Astrocyte of the cerebellum (primary cell): ENCODE results near the gene KLHL33.

Experiments used
- DNase-seq: peaks from one replicate; pipeline ENCODE4 v3.0.0-alpha.2; 2011; ENCODE audit warnings: low read depth
- H3K4me3 ChIP-seq: 2 replicates; pipeline ENCODE4 v1.5.1; 2011; ENCODE audit warnings: mild to moderate bottlenecking, low read depth, low read length, moderate library complexity
- CTCF ChIP-seq: IDR thresholded peaks from 2 replicates; pipeline ENCODE4 v1.5.1; 2012; ENCODE audit warnings: low read length, low read depth, moderate library complexity, mild to moderate bottlenecking; ENCODE audit errors: missing control alignments
- in situ Hi-C: cut with HindIII; loops from 2 replicates; pipeline ENCODE4 v1.10.0; 2017; ENCODE audit warnings: low sequenced_read_pairs

Gene KLHL33

GRCh38 chr14:20472536-20473169, 36.7 kb upstream of the KLHL33 start:
- no peak for TF ChIP-seq CTCF
- no peak for DNase-seq
- in situ Hi-C loops: loop anchor here (5.0 to 10.0 kb wide), 2 partner anchors 72 to 75 kb away; no protein-coding TSS in a partner anchor
- no peak overlapping the region for H3K4me3 ChIP-seq

- peak overlapping the region; percentile 87 for H3K4me3 ChIP-seq
- DNase-seq: no peak
- in situ Hi-C loops: loop anchor here (5.0 to 10.0 kb wide), 2 partner anchors 73 to 74 kb away; no protein-coding TSS in a partner anchor
- TF ChIP-seq CTCF: no peak
These were observed 34.6 kb upstream of the KLHL33 start for GRCh38 chr14:20470603-20470901.

- in situ Hi-C loops: loop anchor here (5.0 to 10.0 kb wide), 2 partner anchors 73 to 75 kb away; no protein-coding TSS in a partner anchor
- no peak for DNase-seq
- no peak for TF ChIP-seq CTCF
- H3K4me3 ChIP-seq: peak overlapping the region; percentile 87
These were observed 34.1 kb upstream of the KLHL33 start for GRCh38 chr14:20469890-20470602.

- in situ Hi-C loops: no loop called here
- DNase-seq: peak; percentile 60
- peak within 1 kb of the TSS; percentile 87 for H3K4me3 ChIP-seq
- no peak for TF ChIP-seq CTCF
These were observed 33.4 kb upstream of the KLHL33 start, which contains the start of gene PNP for GRCh38 chr14:20469242-20469889. Gene PNP (plus strand): TSS chr14:20469406. CDS start chr14:20469525, 119 bp downstream.

GRCh38 chr14:20468764-20469241, 32.8 kb upstream of the KLHL33 start:
- DNase-seq: no peak
- in situ Hi-C loops: no loop called here
- peak overlapping the region; percentile 87 for H3K4me3 ChIP-seq

More at GRCh38 chr14:20468764-20469241, 32.8 kb upstream of the KLHL33 start:
- no peak for TF ChIP-seq CTCF
